Measurements from ENCODE around the gene PDLIM5.

Gene PDLIM5

GRCh38 chr4:94669672-94670664 lies 218.2 kb downstream of the PDLIM5 start:
- no peak overlapping the region for H3K27ac ChIP-seq
- no peak for DNase-seq (ENCODE audit: low read depth, low spot score)

GRCh38 chr4:94671113-94671512 lies 219.4 kb downstream of the PDLIM5 start:
- H3K27ac ChIP-seq, result no peak overlapping the region
- DNase-seq (ENCODE audit: low read depth, low spot score), result no peak

GRCh38 chr4:94673961-94674360 lies 222.2 kb downstream of the PDLIM5 start:
- DNase-seq (ENCODE audit: low read depth, low spot score), result no peak
- no peak overlapping the region for H3K27ac ChIP-seq

GRCh38 chr4:94676970-94677369 lies 225.2 kb downstream of the PDLIM5 start:
- H3K27ac ChIP-seq, result no peak overlapping the region
- no peak for DNase-seq (ENCODE audit: low read depth, low spot score)

- no peak for DNase-seq (ENCODE audit: low read depth, low spot score)
These were observed 227.2 kb downstream of the PDLIM5 start for GRCh38 chr4:94678896-94679295.

GRCh38 chr4:94680176-94680862 lies 228.6 kb downstream of the PDLIM5 start:
- no peak for DNase-seq (ENCODE audit: low read depth, low spot score)
- no peak overlapping the region for H3K27ac ChIP-seq

More at GRCh38 chr4:94678896-94679295, 227.2 kb downstream of the PDLIM5 start:
- H3K27ac ChIP-seq, result peak overlapping the region; percentile 17

GRCh38 chr4:94686086-94686485 lies 234.3 kb downstream of the PDLIM5 start:
- no peak for DNase-seq (ENCODE audit: low read depth, low spot score)
- no peak overlapping the region for H3K27ac ChIP-seq

- H3K27ac ChIP-seq, result no peak overlapping the region
- no peak for DNase-seq (ENCODE audit: low read depth, low spot score)
These were observed 237.6 kb downstream of the PDLIM5 start for GRCh38 chr4:94689155-94689860.

- DNase-seq (ENCODE audit: low read depth, low spot score), result peak; percentile 24
- H3K27ac ChIP-seq, result no peak overlapping the region
These were observed 239.1 kb downstream of the PDLIM5 start for GRCh38 chr4:94690851-94691254.

GRCh38 chr4:94691552-94691951 lies 239.8 kb downstream of the PDLIM5 start:
- no peak for DNase-seq (ENCODE audit: low read depth, low spot score)

GRCh38 chr4:94695384-94695783 lies 243.6 kb downstream of the PDLIM5 start:
- DNase-seq (ENCODE audit: low read depth, low spot score), result no peak
- H3K27ac ChIP-seq, result no peak overlapping the region

More at GRCh38 chr4:94691552-94691951, 239.8 kb downstream of the PDLIM5 start:
- no peak overlapping the region for H3K27ac ChIP-seq

- no peak for DNase-seq (ENCODE audit: low read depth, low spot score)
- no peak overlapping the region for H3K27ac ChIP-seq
These were observed 246.4 kb downstream of the PDLIM5 start for GRCh38 chr4:94698187-94698586.

- no peak overlapping the region for H3K27ac ChIP-seq
- DNase-seq (ENCODE audit: low read depth, low spot score), result no peak
These were observed 248.6 kb downstream of the PDLIM5 start for GRCh38 chr4:94700298-94700697.

- H3K27ac ChIP-seq, result no peak overlapping the region
- no peak for DNase-seq (ENCODE audit: low read depth, low spot score)
These were observed 250.0 kb downstream of the PDLIM5 start for GRCh38 chr4:94701631-94702300.

GRCh38 chr4:94711635-94712034 lies 259.9 kb downstream of the PDLIM5 start:
- no peak for DNase-seq (ENCODE audit: low read depth, low spot score)
- no peak overlapping the region for H3K27ac ChIP-seq

- no peak for DNase-seq (ENCODE audit: low read depth, low spot score)
- no peak overlapping the region for H3K27ac ChIP-seq
These were observed 262.8 kb downstream of the PDLIM5 start for GRCh38 chr4:94714365-94715160.

GRCh38 chr4:94715726-94716125 lies 264.0 kb downstream of the PDLIM5 start:
- DNase-seq (ENCODE audit: low read depth, low spot score), result no peak
- H3K27ac ChIP-seq, result no peak overlapping the region
